LHCN-M2 (cell line): Measurements from ENCODE around the gene HAGHL. TPM values are rescaled to one million over a fixed set of nuclear protein-coding genes. Genes with fewer than 3 reads are reported as not detected.

Source experiments
- DNase-seq: peaks from one replicate; pipeline ENCODE4 v3.0.0-alpha.2; 2012; ENCODE audit warnings: low read depth
- polyA plus RNA-seq: library from polyadenylated mRNA; unstranded; fragments of >200 nt; gene quantifications from one replicate; pipeline ENCODE4 v1.2.1, GENCODE V29; 2012; ENCODE audit warnings: missing spikeins
- total RNA-seq: library from RNA; depleted of rRNA; stranded (reverse); fragments of >200 nt; gene quantifications from 2 replicates; pipeline ENCODE4 v1.2.3, GENCODE V29; 2014; rRNA removed

HAGHL gene, protein sequence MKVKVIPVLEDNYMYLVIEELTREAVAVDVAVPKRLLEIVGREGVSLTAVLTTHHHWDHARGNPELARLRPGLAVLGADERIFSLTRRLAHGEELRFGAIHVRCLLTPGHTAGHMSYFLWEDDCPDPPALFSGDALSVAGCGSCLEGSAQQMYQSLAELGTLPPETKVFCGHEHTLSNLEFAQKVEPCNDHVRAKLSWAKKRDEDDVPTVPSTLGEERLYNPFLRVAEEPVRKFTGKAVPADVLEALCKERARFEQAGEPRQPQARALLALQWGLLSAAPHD
- 10.7 and 19.2 TPM in 2 replicates for total RNA-seq
- polyA plus RNA-seq, result 15.0 TPM

DNA sequence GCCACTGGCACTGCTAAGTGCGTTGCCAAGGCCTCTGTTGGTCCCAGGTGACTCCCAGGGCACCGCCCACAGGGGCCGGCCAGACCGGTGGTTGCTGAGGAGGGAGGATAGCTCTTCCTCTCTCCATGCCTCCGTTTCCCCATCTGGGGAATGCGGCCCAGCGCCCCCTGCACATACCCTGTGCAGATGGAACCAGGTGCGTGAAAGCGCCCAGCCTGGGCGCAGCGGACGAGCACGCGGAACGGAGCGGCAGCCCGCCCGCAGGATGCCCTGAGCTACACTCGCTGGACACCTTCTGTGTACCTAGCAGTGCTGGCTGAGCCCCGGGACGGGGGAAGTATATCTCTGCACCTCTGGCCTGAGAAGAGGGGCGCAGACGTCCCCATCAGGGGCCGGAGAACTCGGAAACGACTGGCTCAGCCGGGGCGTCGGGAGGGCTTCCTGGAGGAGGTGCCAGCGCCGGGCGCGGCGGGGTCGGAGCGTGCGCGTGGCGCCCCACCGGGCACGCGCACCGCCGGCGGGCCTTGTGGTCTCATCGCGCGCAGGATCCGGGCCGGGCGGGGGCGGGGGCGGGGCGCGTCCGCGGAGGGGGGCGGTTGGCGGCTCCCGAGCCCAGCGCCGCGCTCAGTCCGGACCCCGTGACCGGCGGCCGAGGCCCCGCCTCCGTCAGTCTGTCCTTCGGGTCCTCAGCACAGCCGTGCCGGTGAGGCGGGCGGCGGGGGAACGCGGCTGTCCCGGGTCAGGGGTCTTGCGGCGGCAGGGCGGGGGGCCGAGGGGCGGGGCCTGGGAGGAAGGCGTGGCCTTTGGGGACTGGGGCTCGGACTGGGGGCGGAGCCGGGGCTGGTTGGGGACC lies at the start of gene HAGHL, which contains the start of gene CCDC78:
Gene HAGHL (plus strand): TSS at position 669 of the 853 bp plus-strand sequence. CDS start 404 bp downstream, outside the sequence.
Gene CCDC78 (minus strand): TSS at position 6 of the 853 bp plus-strand sequence. CDS start 76 bp downstream, outside the sequence.
- peak; percentile 44 for DNase-seq

DNA sequence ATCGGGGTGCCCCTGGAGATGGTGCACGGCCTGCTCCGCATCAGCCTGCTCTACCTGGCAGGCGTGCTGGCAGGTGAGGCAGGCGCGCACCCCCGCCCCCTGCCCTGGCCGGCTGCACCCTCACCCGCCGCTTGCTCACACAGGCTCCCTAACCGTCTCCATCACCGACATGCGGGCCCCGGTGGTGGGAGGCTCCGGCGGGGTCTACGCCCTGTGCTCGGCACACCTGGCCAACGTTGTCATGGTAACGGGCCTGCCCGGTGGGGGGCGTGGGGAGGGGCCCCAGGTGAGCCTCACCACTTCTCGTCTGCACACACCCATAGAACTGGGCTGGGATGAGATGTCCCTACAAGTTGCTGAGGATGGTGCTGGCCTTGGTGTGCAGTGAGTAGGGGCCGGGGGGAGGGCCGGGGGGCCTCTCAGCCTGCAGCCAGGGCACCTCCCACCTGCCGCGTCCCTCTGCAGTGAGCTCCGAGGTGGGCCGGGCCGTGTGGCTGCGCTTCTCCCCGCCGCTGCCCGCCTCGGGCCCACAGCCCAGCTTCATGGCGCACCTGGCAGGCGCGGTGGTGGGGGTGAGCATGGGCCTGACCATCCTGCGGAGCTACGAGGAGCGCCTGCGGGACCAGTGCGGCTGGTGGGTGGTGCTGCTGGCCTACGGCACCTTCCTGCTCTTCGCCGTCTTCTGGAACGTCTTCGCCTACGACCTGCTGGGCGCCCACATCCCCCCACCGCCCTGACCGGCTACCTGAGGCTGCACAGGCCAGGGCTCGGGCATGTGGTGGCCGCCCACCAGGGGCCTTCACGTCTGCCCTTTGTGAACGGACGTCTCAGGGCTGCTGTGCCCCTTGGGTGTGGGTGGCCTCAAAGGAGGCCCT lies 49.4 kb upstream of the HAGHL start:
- no peak for DNase-seq

DNA sequence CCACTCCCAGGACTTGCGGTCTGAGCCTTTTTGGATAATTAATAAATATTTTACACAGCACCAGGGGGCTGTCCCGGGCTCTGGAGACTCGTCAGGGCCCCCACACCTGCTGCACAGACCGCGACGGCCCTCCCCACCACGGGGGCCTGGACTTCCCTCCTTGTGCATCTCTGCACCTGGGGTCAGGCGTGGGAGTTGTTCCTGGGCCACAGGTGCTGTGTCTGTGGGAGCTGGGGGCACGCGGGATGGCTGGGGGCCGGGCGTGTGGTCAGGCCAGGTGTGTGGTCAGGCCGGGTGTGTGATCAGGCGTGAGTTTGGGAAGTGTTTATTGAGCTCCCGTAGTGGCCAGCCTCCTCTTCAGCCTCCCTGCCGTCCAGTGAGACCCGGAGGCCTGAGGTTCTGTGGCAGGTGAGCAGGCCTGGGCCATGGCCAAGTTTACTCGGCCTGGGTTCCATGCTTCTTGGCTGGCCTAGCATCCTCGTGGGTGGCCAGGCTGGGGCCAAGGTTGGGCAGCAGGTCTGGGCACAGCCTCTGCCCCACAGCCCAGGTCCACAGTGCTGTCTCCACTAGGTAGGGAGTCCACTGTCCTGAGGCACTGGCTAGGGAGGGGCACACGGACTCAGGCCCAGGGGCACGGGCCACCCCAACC lies 48.6 kb upstream of the HAGHL start:
- DNase-seq, result no peak

DNA sequence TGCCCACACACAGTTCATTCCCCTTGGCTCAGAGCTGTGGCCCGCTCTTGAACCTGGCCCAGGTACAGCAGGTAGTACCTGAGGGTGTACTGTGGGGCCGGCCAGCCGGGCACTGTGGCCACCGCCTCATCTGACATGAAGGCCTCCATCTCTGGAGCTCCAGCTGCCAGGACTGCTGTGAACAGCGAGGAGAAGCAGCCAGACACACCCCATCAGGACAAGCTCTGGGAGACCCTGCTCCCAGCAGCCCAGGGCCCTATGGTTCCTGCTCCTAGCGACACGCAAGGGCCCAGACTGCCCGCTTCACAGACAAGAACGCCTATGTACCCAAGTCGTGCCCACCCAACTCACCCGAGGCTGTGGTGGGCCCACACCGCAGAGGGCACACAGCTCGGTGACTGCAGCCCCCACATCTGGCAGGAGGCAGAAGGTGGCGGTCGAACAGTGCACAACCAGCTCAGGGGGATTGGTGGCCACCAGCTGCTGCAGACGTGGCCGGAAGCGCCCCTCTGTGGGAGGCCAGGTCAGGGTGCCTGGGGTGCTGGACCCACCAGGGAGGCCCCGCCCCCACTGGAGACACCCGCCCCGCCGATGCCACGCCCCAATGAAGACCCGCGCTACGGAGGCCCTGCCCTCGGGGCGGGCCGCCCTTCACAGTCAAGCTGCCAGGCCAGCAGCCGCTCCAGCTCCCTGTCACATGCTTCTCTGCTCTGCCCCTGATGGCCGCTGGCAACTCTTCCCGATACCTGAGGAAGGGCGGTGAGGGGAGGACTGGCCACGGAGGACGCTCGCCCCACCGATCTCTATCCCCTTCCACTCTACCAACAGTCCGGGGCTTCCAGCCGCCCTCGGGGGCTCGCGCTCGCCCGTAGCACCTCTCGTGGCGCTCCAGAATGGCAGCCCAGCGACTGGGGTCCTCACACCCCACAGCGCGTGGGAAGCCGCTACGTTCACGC lies 47.8 kb upstream of the HAGHL start:
- no peak for DNase-seq

DNA sequence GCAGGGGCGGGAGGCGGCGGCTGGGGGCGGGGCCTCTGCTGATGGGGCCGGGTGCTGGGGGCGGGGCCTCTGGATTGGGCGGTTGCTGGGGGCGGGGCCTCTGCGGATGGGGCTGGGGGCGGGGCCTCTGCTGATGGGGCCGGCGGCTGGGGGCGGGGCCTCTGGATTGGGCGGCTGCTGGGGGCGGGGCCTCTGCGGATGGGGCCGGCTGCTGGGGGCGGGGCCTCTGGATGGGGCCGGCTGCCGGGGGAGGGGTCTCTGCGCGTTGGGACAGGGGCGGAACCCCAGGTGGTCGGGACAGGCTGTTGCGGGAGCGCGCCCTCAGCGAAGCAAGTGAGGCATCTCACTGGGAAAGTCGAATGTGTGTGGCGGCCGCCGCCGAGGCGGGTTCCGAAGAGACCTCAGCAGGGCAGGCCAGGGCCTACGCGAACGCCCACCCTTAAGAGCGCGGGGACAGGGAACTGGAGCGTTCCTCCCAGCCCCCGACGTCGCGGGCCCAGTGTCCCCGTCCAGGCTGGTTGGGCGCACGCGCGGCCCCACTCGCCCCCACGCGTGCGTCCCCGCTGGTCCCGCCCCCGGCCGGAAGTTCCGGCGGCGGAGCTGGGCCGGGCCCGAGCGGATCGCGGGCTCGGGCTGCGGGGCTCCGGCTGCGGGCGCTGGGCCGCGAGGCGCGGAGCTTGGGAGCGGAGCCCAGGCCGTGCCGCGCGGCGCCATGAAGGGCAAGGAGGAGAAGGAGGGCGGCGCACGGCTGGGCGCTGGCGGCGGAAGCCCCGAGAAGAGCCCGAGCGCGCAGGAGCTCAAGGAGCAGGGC lies 46.9 kb upstream of the HAGHL start, which contains the start of gene STUB1:
Gene STUB1 (plus strand): TSS at position 597 of the 811 bp plus-strand sequence. CDS start 116 bp downstream, at position 713.
- peak; percentile 77 for DNase-seq

DNA sequence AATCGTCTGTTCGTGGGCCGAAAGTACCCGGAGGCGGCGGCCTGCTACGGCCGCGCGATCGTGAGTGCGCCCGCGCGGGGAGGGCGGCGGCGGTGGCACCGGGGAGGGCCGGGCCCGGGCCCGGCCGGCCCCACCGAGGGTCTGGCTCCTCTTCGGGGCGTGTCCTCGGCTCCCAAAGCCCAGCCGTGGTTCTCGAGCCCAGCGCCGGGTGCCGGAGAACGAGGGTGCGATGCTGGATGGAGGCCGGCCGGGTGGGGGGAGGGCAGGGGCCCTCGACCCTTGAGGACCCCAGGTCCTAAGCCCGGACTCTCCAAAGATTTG lies 46.3 kb upstream of the HAGHL start:
- no peak for DNase-seq

DNA sequence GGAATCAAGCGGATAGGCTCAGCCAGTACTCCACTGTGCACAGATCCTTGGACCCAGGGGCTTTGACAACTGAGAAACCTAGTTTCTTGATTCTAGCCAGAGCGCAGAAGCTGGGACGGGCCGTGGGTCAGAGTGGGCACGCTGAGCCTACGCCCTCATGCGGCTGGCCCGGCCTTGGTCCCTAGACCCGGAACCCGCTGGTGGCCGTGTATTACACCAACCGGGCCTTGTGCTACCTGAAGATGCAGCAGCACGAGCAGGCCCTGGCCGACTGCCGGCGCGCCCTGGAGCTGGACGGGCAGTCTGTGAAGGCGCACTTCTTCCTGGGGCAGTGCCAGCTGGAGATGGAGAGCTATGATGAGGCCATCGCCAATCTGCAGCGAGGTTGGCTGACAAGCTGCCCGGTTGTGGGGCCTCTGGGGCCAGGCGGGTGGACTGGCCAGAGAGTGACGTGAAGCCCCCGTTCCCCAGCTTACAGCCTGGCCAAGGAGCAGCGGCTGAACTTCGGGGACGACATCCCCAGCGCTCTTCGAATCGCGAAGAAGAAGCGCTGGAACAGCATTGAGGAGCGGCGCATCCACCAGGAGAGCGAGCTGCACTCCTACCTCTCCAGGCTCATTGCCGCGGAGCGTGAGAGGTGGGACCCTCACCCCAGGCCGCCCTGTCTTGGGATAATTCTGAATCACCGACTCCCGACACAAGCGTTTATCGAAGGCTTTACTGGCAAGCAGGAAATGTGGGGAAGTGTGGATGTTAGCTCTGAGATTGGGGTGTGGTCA lies 45.8 kb upstream of the HAGHL start:
- DNase-seq, result peak; percentile 48

DNA sequence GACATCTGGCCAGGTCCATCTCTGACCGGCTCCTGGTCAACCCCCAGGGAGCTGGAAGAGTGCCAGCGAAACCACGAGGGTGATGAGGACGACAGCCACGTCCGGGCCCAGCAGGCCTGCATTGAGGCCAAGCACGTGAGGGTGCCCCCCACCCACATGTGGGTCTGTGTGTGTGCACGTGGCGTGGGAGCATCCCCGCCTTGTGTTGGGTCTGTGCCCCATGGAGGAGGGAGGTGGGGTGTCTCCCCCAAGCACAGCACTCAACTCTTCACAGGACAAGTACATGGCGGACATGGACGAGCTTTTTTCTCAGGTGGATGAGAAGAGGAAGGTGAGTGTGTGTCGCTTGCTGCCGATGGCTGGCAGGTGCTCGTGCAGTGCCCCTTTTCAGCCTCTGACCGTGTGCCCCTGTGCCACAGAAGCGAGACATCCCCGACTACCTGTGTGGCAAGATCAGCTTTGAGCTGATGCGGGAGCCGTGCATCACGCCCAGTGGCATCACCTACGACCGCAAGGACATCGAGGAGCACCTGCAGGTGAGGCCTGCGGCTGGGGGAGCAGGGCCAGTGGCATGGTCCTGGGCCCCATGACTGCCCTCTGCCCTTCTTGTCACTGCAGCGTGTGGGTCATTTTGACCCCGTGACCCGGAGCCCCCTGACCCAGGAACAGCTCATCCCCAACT lies 45.0 kb upstream of the HAGHL start:
- DNase-seq, result peak; percentile 65

DNA sequence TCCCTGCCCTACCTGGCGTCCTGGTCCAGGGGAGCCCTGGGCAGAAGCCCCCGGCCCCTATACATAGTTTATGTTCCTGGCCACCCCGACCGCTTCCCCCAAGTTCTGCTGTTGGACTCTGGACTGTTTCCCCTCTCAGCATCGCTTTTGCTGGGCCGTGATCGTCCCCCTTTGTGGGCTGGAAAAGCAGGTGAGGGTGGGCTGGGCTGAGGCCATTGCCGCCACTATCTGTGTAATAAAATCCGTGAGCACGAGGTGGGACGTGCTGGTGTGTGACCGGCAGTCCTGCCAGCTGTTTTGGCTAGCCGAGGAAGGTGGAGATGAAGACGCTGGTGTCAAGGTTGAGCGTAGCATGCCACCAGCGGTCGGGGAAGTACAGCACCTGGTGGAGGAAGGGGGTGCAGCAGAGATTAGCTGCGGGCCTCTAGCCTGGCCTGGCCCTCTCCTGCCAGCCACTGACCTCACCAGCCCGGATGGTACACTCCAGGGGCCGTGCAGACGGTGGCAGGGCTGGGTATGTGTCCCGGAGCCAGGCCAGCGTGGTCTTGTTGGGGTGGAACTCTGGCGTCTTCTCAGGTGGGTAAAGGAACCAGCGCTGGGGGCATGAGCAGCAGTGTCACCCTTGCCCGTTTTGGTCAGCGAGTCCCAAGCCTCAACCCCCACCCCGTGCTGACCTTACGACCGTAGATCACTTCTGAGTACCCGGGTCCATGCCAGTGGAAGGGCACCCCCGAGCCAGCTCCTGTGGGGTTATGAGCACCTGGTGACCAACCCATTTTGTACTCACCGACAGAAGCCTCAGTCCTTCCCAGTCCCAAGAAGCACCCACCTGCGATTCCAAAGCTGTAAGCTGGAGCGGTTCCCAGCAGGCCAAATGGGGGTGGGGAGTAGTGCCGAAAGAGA lies 44.2 kb upstream of the HAGHL start:
- DNase-seq, result no peak

DNA sequence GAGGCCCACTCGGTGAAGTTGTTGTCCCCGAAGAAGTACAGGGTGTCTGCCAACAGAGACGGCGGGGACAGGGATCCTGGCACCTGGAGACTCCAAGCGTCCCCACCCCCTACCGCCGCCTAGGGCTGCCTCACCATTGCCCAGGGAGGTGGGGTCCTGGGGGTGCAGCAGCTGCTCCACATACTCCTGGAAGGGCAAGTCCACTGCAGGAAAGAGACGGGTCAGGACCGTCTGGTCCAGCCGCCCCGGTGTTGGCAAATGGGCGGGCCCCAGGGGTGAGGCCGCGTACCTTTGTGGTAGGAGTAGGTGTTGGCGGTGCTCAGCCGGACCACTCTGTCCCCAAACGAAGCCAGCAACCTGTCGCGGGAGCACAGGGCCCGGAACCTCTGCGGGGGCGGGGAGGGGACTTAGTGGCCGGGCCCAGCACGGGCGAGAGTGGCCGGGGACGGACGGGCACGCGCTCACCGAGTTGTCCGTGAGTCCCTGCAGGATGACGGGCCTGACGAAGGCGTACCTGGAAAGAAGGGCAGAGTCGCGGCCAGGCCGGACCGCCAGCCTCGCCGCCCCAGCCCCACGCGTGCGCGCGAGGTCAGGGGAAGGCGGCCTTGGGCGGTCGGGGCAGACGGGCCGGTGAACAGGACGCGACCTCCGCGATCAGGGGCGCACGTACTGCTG lies 43.4 kb upstream of the HAGHL start:
- DNase-seq, result no peak

DNA sequence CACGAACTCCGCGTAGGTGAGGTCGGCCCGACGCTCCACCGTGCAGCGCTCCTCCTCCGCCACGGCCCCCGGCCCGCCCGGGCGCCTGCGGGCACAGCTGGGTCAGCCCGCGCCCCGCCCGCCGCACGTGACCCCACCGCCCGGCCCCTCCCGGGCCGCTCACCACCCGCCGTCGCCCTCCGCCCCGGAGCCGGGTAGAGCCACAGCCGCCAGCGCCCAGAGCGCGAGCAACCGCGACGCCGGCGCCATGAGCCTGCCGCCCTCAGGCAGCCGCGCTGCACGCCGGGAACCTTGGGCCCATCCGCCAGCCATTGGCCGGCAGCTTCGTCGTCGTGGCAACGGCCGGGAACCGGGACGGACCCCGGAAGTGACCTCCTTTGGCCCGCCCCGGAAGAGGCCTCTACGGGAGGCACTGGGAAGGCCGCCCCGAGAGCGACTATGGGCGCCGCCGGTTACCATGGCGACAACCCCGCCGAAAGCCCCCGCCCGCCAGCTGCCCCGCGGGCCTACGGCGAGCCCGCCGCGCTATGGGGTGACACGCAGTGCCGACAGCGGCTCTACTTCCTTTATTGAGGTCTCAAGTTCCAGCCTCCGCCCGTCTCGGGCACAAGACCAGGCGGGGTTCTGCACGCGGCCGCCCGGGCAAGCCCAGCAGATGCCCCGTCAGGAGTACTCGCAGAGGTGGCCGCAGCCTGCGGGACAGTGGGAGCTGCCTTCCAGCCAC lies 42.7 kb upstream of the HAGHL start, which contains the start of gene JMJD8:
Gene JMJD8 (minus strand): TSS at position 264 of the 724 bp plus-strand sequence. CDS start 15 bp downstream, at position 249.
- DNase-seq, result peak; percentile 93

DNA sequence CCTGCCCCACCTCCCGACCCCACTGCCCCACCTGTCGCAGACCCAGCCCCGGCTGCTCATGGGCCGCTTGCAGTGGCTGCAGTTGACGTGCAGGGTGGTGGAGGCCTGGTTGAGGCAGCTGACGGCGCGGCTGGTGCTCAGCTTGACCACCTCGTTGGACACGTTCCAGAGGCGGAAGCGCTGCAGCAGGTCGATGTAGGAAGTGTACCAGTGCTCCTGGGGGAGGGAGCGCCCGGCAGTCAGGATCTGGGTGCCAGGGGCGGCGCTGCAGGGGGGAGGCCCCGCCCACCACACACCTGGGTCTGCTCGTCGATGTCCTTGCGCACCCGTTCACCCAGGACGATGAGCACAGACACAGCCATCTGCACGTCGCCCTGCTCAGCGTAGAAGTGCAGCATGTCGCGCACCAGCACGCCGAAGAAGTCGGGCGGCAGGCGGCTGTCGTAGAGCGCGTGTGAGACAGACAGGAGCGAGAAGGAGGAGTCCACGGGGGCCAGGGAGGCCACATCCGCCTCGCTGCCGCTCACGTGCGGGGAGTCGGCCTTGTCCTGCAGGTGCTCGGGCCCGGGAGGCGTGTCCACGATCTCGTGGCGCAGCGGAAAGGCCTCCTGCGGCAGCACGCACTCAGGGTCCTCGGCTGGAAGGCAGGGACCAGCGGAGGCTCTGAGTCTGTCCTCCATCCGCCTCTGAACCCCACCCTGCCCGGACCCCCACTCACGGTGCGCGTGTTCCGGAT lies 41.8 kb upstream of the HAGHL start:
- no peak for DNase-seq

DNA sequence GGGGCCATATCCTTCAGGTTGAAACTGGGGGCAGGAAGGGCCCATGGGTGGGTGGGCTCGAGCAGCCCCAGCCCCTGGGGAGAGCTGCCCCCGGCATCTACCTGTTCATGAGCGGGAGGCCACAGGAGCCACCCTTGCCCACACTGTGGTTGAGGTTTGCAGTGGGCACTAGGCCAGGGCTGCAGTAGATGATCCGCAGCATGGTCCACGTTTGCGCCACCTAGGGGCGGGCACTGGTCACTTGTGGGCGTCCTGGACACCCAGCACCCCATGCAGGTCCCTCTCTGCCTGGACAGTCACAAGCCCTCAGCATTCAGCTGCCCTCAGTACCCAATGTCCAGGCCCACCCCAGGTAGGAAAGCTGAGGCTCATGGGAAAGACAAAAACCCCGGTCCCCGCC lies 40.9 kb upstream of the HAGHL start:
- DNase-seq, result peak; percentile 36

DNA sequence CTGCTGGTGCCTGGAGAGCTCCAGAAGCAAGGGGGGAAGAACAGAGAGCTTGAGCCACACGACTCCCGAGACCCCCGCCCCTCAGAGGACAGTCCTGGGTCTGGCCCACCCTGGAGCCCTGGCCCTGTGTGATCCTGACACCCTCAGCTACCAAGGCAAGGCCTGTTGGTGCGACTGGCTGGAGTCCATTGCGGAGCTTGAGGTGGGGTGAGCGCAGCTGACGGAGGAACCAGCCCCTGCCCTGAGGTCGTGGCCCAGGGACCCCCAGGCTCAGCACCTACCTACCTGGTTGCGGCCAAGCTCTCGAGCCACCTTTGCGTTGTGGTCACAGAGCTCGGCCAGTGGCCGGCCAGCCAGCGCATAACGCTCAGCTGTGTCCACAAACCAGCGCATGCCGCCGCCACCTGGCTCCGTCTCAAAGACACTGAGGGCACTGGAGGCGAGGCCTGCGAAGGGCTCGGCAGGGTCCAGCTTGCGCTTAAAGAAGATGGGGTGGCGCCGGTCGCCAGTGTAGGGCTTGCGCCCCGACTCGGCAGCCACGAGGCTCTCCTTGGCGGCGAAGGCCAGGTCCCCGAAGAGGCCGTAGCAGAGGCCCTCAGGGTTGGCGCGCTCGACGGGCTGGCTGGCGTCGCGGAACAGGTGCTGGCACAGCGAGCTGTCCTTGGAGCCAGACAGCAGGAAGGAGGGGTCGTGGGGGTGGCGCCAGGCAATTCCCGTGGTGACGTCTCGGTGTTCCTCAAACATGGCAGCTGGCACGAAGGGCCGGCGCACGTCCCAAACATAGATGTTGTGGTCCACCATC lies 40.2 kb upstream of the HAGHL start:
- no peak for DNase-seq
